Effector memory CD4-positive, alpha-beta T cell (primary cell): ENCODE results near the gene CCDC24.

ENCODE experiments used
- DNase-seq, 3 donors: peaks; one replicate each; pipeline ENCODE4 v3.0.0-alpha.2; 2020
- H3K27ac ChIP-seq: 2 replicates; pipeline ENCODE4 v1.7.0; 2013; ENCODE audit warnings: mild to moderate bottlenecking, low read length, moderate library complexity; ENCODE audit not compliant: insufficient read depth, poor library complexity, severe bottlenecking
- H3K27me3 ChIP-seq: replicated peaks from 2 replicates; pipeline ENCODE4 v1.7.0; 2013; ENCODE audit warnings: mild to moderate bottlenecking, low read length; ENCODE audit not compliant: insufficient read depth, control insufficient read depth, poor library complexity, severe bottlenecking
- H3K36me3 ChIP-seq: 2 replicates; pipeline ENCODE4 v1.7.0; 2013; ENCODE audit warnings: mild to moderate bottlenecking, low read length, moderate library complexity; ENCODE audit not compliant: control insufficient read depth, insufficient read depth
- H3K4me1 ChIP-seq: 2 replicates; pipeline ENCODE4 v1.7.0; 2013; ENCODE audit warnings: low read length, mild to moderate bottlenecking; ENCODE audit not compliant: control insufficient read depth, insufficient read depth, poor library complexity, severe bottlenecking
- H3K4me3 ChIP-seq: 2 replicates; pipeline ENCODE4 v1.7.0; 2013; ENCODE audit warnings: low read length, low read depth, mild to moderate bottlenecking; ENCODE audit not compliant: insufficient read depth, poor library complexity, severe bottlenecking
- H3K9me3 ChIP-seq: 2 replicates; pipeline ENCODE4 v1.7.0; 2013; ENCODE audit warnings: mild to moderate bottlenecking, low read length, moderate library complexity; ENCODE audit not compliant: control insufficient read depth

CCDC24 gene

GRCh38 chr1:43951021-43951985, 40.1 kb upstream of the CCDC24 start:
- Histone ChIP-seq H3K36me3 (no peaks in the 10 kb centered on the region), H3K27me3 (no peaks in the 10 kb centered on the region), H3K27ac (no peak overlapping the region), H3K4me1 (peaks cover 16% of the 10 kb centered on the region), H3K9me3 (no peaks in the 10 kb centered on the region), H3K4me3 (no peak overlapping the region)
- no peak for DNase-seq

GRCh38 chr1:43952731-43953346, 38.6 kb upstream of the CCDC24 start:
- Histone ChIP-seq H3K27me3 (no peaks in the 10 kb centered on the region), H3K36me3 (peaks cover 2% of the 10 kb centered on the region), H3K9me3 (no peaks in the 10 kb centered on the region), H3K4me3 (no peak overlapping the region), H3K27ac (no peak overlapping the region), H3K4me1 (peaks cover 5% of the 10 kb centered on the region)
- DNase-seq, result no peak

GRCh38 chr1:43953361-43953760, 38.0 kb upstream of the CCDC24 start:
- no peak for DNase-seq
- no peak overlapping the region for H3K4me3 ChIP-seq
- peaks cover 7% of the 10 kb centered on the region for H3K36me3 ChIP-seq
- peaks cover 1% of the 10 kb centered on the region for H3K4me1 ChIP-seq
- no peaks in the 10 kb centered on the region for H3K9me3 ChIP-seq
- H3K27me3 ChIP-seq, result no peaks in the 10 kb centered on the region
- H3K27ac ChIP-seq, result no peak overlapping the region

GRCh38 chr1:43954036-43954435, 37.4 kb upstream of the CCDC24 start:
- Histone ChIP-seq H3K27me3 (no peaks in the 10 kb centered on the region), H3K36me3 (peaks cover 8% of the 10 kb centered on the region), H3K4me3 (no peak overlapping the region), H3K9me3 (no peaks in the 10 kb centered on the region), H3K4me1 (no peaks in the 10 kb centered on the region), H3K27ac (no peak overlapping the region)
- DNase-seq, result no peak

GRCh38 chr1:43956234-43956633, 35.2 kb upstream of the CCDC24 start:
- H3K27ac ChIP-seq, result no peak overlapping the region
- no peaks in the 10 kb centered on the region for H3K4me1 ChIP-seq
- DNase-seq, result no peak
- H3K36me3 ChIP-seq, result peaks cover 20% of the 10 kb centered on the region
- H3K27me3 ChIP-seq, result no peaks in the 10 kb centered on the region
- no peak overlapping the region for H3K4me3 ChIP-seq
- H3K9me3 ChIP-seq, result no peaks in the 10 kb centered on the region

- peaks cover 20% of the 10 kb centered on the region for H3K36me3 ChIP-seq
Observed at GRCh38 chr1:43957407-43958040, 33.9 kb upstream of the CCDC24 start.

GRCh38 chr1:43958351-43959255, 32.8 kb upstream of the CCDC24 start:
- Histone ChIP-seq H3K4me1 (no peaks in the 10 kb centered on the region), H3K4me3 (no peak overlapping the region), H3K36me3 (peaks cover 20% of the 10 kb centered on the region)

More at GRCh38 chr1:43957407-43958040, 33.9 kb upstream of the CCDC24 start:
- no peaks in the 10 kb centered on the region for H3K9me3 ChIP-seq
- no peaks in the 10 kb centered on the region for H3K27me3 ChIP-seq
- DNase-seq, result no peak
- H3K4me1 ChIP-seq, result no peaks in the 10 kb centered on the region
- H3K4me3 ChIP-seq, result no peak overlapping the region
- no peak overlapping the region for H3K27ac ChIP-seq

GRCh38 chr1:43960798-43961197, 30.6 kb upstream of the CCDC24 start:
- no peaks in the 10 kb centered on the region for H3K27me3 ChIP-seq
- no peak overlapping the region for H3K27ac ChIP-seq
- no peaks in the 10 kb centered on the region for H3K4me1 ChIP-seq
- H3K36me3 ChIP-seq, result peaks cover 20% of the 10 kb centered on the region
- H3K4me3 ChIP-seq, result no peak overlapping the region
- H3K9me3 ChIP-seq, result no peaks in the 10 kb centered on the region
- no peak for DNase-seq

More at GRCh38 chr1:43958351-43959255, 32.8 kb upstream of the CCDC24 start:
- no peak for DNase-seq
- no peak overlapping the region for H3K27ac ChIP-seq
- H3K9me3 ChIP-seq, result no peaks in the 10 kb centered on the region
- H3K27me3 ChIP-seq, result no peaks in the 10 kb centered on the region

- DNase-seq, result no peak
- Histone ChIP-seq H3K9me3 (no peaks in the 10 kb centered on the region), H3K4me3 (no peak overlapping the region), H3K27me3 (no peaks in the 10 kb centered on the region), H3K4me1 (no peaks in the 10 kb centered on the region), H3K36me3 (peaks cover 20% of the 10 kb centered on the region), H3K27ac (no peak overlapping the region)
Observed at GRCh38 chr1:43961692-43962091, 29.7 kb upstream of the CCDC24 start.
